ENCODE data around the gene HPSE.

Gene HPSE

DNA sequence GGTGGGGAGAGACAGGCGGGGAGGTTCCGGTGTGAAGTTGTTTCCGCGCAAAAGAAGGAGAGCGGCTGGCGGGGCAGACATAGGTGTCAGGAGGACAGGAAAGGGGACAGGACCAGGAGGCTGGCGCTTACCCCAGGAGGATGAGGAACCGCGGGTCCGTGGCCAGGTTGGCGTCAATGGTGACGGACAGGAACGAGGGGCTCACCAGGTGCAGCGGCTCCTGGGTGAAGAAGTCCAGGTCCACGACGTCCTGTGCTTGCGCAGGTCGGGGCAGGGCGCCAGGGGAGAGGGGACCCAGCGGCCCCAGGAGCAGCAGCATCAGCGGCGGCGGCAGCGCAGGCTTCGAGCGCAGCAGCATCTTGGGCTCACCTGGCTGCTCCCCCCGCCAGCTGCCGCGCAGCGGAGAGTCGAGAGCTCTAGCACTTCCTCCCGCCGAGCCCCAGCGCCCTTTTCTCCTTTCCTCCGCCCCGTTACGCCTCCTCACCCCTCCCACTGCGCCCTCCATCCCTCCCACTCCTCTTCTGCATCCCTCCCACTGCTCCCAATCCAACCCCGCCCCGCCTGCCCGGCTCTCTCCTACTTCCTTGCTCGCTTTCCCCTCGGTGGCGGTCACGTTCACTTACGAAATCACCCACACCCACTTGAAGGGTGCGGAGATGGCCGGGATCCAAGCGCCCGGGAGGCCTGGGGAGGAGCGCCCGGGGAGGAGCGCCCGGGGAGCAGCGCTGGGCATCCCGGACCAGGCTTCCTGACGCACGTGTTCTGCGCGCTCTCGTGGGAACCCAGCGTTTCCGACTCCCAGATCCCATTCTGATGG is at the start of gene HPSE:
HPSE (minus strand) TSS at position 424 of the 817 bp plus-strand sequence; CDS start at position 358, 66 bp downstream.
- peak; percentile 92 for DNase-seq

DNA sequence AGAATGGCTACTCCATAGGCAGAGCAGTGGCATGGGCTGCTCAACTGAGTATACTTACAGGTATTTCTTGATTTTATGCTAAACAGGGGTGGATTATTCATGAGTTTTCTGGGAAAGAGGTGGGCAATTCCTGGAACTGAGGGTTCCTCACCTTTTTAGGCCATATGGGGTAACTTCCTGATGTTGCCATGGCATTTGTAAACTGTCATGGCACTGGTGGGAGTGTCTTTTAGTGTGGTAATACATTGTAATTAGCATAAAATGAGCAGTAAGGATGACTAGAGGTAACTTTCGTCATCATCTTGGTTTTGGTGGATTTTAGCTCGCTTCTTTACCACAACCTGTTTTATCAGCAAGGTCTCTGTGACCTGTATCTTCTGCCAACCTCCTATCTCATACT is 48.2 kb upstream of the HPSE start:
- DNase-seq, result no peak

DNA sequence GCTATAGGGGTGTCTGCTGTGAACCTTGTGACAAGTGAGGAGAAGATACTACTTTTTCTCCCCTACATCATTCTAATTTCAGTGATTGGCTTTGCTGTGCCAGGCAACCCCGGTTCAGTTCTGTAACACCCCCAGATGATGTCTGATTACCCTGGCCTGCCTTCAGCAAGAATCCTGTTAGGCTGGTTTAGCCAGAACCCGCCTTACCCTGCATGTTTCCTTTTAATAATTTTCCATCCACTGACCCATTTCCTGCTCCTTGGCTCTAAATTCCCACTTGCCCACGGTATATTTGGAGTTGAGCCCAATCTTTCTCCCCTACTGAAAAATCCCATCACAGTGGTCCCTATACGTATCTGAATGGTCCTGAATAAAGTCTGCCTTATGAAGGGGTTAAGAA is 46.5 kb upstream of the HPSE start:
- DNase-seq, result no peak

DNA sequence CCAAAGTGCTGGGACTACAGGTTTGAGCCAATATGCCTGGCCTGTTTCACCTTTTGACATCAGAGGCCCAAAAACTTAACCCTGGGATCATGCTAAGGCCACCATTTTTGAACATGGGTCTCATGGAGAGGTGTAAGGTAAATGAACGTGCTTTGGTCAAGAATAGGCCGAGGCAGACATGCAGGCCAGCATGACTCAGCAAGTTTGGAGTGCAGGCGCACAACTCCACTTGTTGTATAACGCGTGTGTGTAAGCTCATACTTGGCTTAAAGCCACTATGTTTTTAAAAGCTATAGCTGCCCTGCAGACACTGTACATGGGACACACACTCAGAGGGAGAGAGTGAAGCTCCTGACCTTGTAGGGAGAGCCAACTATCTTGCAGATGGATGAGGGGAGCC is 43.8 kb upstream of the HPSE start:
- peak; percentile 61 for DNase-seq

DNA sequence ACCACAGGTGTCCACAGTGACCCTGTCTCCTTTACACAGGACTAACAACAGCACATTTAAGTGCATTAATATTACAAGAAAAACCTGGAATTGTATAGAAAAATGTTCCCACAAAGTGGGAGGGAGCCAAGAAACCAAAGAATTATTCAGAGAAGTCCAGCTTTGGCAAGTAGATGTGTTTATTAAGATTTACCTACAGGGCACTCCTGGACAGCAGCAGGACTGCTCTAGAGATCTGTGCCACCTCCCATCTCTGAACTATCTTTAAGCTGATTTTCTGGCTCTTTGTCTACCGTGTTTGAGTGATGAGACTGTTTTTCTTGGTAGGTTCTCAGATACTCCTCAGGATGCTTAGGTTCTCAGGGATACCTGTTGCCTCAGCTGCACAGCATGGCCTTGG is 38.3 kb upstream of the HPSE start:
- no peak for DNase-seq

DNA sequence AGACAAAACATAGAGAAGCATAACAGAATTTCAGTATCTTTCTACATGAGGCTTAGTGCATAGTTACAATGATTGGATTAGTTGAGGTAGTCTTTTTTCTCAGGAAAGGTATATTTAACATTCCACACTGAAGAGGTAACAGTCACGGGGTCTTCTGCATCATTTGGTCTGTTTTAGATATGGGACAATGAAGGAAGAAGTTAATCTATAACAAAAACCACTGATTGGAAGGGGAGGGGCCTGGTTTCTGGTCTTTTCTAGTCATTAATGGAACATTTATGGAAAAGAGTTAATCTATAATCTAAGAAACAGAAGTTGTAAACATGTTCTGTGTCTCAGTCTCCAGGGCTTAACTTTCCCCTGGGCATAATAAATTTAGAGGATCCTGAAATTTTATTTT is 37.3 kb upstream of the HPSE start:
- no peak for DNase-seq

DNA sequence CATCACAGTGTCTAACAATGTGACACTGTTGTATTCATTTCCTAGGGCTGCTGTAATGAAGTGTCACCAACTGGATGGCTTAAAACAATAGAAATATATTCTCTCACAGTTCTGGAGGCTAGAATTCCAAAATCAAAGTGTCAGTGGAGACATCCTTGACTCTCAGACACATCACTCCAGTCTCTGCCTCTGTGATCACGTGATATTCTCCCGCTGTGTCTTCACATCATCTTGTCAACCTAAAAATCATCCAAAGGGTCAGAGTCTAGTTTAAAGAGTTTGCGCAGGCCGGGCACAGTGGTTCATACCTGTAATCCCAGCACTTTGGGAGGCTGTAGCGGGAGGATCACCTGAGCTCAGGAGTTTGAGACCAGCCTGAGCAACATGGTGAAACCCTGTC is 36.6 kb upstream of the HPSE start:
- DNase-seq, result no peak

DNA sequence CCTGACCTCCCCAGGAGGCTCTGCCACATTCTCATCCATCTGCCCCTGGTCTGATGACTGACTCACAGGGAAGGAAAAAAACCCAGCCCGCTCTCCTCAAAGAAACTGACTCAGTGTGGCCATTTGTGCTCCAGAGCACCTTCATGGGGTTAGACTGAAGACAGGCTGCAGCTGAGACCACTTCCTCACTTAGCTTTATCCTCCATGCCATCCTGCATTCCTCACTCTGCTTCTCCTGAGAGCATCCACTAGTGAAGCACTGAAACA is 35.9 kb upstream of the HPSE start:
- DNase-seq, result no peak

DNA sequence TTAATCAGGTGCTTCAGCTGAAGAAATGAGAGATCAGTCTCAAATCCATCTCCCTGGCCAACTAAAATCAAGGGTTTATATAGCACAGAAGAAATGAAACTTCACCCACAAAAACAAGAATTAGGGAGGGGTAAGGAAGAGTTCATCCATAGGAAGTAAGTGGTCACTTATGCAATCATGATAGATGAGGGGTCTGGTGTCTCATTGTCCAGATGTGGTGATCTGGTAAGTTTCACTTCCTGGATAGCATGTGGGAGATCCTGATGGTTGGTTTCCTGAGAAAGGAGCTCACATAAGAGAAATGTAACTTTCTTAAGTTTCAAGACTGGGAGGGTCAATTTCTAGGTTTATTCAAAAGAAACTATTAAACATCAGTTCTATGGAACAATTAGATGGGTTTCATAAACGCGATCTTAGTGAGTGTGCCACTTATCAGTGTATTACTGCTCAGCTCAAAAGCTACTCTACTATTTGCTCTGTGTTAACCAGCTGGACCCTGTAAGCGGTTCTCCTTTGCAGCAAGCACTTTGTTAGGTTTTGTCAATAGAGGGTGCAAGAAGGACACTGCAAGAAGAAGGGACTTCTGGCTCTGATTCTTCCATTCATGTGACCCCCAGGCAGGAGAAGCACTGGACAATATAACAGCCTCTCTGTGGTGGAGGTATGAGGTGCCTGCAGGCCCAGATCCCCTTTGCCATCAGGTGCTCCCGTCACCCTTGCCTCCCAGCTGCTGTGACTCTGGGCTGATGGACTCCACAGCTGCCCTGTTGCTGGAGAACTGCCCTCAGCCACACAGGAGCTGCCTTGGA is 35.4 kb upstream of the HPSE start:
- DNase-seq, result no peak

DNA sequence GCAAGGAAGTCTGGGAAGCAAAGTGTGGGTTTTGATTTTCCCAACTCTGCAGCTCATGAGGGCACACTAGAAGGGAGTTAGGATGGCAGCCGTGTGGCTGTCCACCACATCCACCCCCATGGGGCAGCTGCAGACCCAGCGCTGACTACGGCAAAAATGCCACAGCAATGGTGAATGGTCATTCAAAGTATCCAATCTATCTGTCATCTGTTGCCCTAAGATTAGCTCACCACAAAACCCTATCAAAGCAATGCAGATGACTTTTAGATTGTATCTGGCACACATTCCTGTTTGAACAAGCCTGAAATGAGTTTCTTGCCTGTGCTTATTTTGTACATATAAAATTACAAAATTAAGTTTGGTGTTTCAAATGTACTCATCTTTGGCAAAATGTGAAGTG is 29.7 kb upstream of the HPSE start:
- DNase-seq, result no peak

DNA sequence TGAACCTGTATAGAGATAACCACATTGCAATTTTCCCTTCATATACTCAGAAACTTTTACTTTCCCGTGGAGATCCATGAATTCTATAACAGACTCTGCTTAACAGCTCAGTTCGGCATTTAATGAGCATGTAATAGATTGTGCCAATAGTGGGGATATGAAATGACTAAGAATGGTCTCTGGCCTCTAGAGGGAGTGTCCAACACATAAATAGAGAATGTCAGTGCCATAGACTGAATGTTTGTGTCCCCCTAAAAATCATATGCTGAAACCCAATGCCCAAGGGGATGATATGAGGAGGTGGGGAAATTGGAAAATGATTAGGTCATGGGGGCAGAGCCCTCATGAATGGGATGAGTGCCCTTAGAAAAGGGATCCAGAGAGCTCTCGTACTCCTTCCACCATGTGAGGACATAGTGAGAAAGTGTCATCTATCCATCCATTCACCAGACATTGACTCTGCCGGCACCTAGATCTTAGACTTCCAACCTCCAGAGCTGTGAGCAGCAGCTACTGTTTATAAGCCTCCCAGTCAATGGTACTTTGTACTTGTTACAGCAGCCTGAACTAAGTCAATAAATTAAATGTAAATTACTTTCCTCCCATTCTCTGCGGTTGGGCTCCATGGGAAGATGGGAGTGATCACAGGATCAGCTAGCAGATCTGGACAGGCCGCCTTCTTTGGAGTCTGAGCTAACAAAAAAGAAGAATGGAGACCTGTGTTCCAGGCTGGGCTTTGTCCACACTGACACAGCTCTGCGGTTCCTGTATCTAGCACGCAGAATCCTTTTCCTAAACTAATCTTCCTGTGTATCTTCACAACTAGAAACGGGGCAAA is 28.1 kb upstream of the HPSE start:
- peak; percentile 7 for DNase-seq

DNA sequence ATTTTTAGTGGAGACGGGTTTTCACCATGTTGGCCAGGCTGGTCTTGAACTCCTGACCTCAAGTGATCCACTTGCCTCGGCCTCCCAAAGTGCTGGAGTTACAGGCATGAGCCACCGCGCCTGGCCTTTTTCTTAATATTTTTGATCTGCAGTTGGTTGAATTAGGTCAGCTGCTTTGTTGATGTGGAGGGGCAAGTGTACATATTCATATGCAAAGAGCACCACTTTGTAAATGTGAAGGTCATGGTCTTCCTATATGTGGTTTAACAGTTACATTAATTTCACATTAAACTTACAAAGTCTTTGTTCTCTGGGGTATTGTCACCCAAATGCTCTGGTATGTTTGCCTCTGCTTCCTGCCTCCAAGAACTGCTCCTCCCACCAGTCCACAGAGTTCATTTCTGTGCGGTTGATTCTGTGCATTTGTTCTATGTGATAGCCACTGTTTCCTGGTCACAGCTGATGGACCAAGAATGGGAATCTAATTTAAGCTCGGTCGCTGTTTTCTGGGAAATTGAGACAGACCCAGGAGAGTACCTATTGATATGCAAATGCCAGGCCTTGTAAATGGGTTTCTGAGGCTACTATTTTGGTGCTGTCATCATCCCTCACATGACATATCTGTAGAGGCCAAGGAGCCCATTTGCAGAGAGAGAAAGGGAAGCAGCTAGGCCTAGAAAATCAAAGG is 26.9 kb upstream of the HPSE start:
- DNase-seq, result no peak

DNA sequence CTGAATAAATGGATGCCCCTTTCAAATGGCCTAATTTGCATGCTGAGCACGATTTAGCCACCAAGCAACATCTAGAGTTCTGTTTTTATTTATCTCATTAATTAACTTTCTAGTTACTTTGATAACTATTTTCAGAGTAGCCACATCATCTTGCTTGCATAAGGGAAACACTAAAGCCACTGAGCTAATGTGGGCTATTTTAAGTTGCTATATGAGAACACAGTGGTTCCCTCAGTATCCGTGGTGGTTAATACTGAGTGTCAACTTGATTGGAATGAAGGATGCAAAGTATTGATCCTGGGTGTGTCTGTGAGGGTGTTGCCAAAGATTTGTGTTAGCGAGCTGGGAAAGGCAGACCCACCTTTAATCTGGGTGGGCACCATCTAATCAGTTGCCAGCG is 25.4 kb upstream of the HPSE start:
- no peak for DNase-seq

DNA sequence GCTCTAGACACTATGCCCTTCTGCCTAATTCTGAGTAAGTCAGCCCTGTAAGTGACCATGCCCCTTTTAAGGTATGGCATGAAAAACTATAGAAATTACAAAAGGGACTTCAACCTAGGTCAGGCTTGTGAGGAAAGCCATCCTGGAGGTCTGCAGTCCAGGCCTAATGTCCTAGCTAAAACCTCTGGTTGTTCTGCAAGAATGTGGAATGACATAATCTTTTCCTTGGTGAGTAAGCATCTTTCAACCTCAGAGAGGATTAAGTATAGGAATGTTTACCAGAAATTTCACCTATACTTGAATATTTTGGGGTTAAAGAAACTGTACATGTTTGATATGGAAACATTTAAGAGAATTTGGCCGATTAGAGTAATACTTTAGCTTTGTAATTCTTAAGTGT is 23.8 kb upstream of the HPSE start:
- DNase-seq, result no peak

DNA sequence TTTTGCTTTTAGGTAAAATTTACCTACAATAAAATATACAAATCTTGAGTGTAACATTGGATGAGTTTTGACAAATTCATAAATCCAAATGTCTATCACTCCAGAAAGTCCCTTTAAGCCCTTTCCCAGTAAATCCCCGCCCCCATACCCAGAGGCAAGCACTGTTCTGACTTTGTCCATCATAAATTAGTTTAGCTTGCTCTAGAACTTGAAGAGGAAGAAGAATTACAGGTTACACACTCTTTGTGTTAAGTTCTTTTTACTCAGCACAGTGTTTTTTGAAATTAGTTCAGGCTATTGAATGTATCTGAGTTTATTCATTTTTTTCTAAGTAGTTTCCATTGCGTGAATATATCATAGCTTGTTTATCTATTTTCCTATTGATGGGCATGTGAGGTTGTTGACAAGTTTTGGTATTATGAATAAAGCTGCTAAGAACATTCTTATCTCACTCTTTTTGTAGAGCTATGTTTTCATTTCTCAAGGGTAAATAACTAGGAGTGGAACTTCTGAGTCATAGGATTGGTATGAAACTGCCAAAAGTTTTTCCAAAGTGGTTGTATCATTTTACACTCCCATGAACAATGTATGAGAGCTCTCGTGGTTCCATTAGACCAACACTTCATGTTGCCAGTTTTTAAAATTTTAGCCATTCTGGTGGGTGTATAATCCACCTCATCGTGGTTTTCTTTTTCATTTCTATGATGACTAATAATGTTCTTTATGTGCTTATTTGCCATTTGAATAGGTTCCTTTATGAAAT is 22.4 kb upstream of the HPSE start:
- peak; percentile 28 for DNase-seq

DNA sequence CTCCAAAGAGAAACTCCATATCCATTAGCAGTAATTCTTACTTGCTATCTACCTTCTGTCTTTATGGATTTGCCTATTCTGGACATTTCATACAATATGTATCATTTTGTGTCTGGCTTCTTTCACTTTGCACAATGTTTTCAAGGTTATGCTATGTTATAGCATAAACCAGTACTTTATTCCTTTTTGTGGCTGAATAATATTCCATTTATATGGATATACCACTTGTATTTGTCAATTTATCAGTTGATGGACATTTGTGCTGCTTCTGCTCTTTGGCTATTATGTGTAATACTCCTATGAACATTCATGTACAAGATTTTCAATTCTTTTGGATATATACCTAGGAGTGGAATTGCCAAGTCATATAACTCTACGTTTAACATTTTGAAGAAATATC is 18.9 kb upstream of the HPSE start:
- no peak for DNase-seq

DNA sequence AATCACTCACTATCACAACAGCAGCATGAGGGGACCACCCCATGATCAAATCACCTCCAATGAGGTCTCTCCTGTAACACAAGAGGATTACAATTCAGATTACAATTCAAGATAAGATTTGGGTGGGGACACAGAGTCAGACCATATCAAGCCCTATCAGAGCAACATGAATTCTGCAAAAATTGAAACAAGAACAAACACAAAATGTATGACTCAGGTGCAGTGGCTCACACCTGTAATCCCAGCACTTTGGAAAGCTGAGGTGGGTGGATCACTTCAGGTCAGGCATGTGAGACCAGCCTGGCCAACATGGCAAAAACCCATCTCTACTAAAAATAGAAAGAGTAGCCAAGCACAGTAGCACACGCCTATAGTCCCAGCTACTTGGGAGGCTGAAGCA is 13.4 kb upstream of the HPSE start:
- no peak for DNase-seq

DNA sequence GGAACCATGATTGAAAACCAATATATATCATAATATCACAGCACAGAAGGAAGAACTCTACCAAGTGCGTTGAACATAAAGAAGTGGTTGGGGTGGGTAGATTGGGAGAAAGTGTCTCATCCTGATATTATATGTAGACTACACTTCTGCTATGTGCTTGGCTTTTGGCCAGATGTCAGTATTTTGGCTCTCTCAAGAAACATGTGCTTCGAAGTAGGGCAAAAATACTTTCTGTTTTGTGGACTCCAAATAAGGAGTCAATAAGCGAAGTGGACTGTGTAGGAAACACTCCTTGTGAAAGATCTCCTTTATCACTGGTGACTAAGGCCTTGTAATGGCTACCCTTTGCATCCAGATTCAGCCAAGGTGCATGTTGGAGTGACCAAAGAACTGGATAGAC is 7.8 kb upstream of the HPSE start:
- DNase-seq, result no peak

DNA sequence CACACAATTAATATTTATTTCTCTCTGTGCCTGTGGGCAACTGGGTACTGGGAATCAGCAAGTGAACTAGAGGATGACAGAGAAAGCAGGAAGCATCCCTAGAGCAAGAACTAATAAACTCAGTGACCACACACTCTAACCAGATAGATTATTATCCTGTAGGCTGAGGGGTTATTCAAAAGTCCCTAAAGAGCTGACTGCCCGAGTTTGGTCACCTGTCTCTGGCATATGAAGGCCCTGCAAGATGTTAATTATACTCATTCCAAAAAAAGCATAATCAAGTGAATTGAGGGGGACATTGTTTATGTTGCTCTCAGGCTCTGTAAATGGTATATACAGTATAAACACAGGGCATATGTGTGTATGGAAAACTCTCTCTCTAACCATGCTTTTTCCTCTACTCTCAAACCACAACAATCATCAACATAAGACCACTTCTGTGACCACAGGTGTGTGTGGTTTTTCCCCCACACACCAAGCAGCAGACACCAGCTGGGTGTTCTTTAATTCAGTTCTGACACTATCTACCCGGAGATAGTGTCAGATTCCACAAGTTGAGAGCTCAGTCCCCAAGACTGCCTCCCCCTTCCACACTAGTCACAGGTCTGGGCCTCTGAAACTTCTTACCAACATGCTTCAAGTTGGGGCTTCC is 6.2 kb upstream of the HPSE start:
- DNase-seq, result no peak

DNA sequence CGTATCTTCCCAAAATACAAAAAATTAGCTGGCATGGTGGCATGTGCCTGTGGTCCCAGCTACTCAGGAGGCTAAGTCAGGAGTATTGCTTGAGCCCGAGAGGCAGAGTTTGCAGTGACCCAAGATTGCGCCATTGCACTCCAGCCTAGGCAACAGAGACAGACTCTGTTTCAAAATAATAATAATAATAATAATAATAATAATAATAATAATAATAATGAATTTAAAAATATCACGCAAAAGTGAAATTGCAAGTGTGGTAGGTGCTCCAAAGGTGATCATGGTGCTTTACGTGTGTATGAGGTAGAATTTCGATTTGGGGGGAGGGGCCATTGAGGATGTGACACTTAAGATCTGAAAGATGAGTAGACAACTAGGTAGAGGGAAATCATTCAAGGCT is 4.9 kb upstream of the HPSE start:
- no peak for DNase-seq

DNA sequence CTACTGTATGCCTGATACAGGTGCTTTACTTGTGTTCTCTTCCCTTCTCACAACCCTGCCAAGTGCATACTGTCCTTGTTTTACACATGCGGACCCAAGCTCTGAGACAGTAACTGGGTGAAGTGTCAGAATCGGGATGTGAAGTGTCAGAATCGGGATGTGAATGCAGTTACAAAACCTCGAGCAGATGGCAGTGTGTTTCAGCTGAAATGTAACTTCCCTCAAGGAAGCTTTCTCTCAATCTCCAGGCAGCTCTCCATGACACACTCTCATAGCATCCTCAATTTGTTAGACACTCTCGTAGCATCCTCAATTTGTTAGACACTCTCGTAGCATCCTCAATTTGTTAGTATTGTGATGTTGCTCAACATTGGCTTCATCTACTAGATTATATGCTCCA is 1.1 kb upstream of the HPSE start:
- DNase-seq, result peak; percentile 32

DNA sequence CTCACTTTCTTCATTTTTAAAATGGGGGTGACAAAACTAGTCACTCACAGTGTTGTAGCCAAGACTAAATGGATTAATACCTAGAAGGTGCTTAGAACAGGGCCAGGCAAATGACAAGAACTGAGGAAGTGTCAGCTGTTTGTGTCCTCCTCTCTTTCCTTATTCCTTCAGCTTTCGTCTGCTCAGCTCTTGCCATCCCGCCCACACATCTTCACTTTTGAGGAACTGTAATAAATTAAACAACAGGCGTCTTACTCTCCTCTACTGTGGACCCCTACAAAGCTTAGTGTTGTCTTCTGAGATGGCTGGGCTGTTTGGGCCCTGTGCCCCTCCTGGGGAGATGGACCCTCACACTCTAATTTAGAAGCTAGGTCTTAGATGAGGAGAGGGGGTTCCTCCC is 2.7 kb downstream of the HPSE start:
- DNase-seq, result no peak

All from DMS53 (cell line).